K562 (cell line): ENCODE measurements around the gene XBP1. TPM values are rescaled to one million over a fixed set of nuclear protein-coding genes. Genes with fewer than 3 reads are reported as not detected.

Experiments used
- HINFP ChIP-seq: fragments of 450-650 bp; conservative IDR thresholded peaks from 2 replicates; pipeline ENCODE4 v1.6.1; 2016; ENCODE audit warnings: missing genetic modification characterization, low read depth, mild to moderate bottlenecking, control low read depth, missing compliant biosample characterization
- KDM4B ChIP-seq, 2 experiments: fragments of 450-650 bp in 1 of 2; sonication (generic) in 1 of 2; IDR thresholded peaks; 2 replicates each; pipeline ENCODE4 v1.6.1; 2016 to 2017; ENCODE audit warnings: borderline replicate concordance in 2 of 2, antibody characterized with exemption in 1 of 2, low read depth in 1 of 2, mild to moderate bottlenecking in 1 of 2
- MCM5 ChIP-seq: fragments of 450-650 bp; IDR thresholded peaks from 2 replicates; pipeline ENCODE4 v1.6.1; 2016; ENCODE audit warnings: low read depth
- MGA ChIP-seq: fragments of 450-650 bp; IDR thresholded peaks from 2 replicates; pipeline ENCODE4 v1.6.1; 2016; ENCODE audit warnings: mild to moderate bottlenecking, moderate library complexity
- MTA1 ChIP-seq: fragments of 450-650 bp; IDR thresholded peaks from 2 replicates; pipeline ENCODE4 v1.6.1; 2017; ENCODE audit warnings: borderline replicate concordance
- RBM15 ChIP-seq: fragments of 200-400 bp; formaldehyde crosslinking; IDR thresholded peaks from 2 replicates; pipeline ENCODE4 v1.6.1; 2018; ENCODE audit warnings: mild to moderate bottlenecking, low read length, moderate library complexity; ENCODE audit not compliant: insufficient read depth
- RFX7 ChIP-seq: fragments of 250-450 bp; sonication (Bioruptor Pico); IDR thresholded peaks from 2 replicates; pipeline ENCODE4 v1.5.1; 2021; ENCODE audit warnings: mild to moderate bottlenecking
- SRSF9 ChIP-seq: fragments of 200-400 bp; formaldehyde crosslinking; IDR thresholded peaks from 2 replicates; pipeline ENCODE4 v1.6.1; 2017; ENCODE audit warnings: low read depth, low read length, borderline replicate concordance
- TRIM28 ChIP-seq: fragments of 450-650 bp; IDR thresholded peaks from 2 replicates; pipeline ENCODE4 v1.6.1; 2017
- UBTF ChIP-seq, 2 experiments: IDR thresholded peaks; 2 replicates each; pipeline ENCODE4 v1.6.1; 2012; ENCODE audit warnings: improper control_type of control experiment in 2 of 2, low read depth in 2 of 2, low read length in 2 of 2, borderline replicate concordance in 1 of 2
- ZNF175 ChIP-seq: fragments of 200-800 bp; sonication (Bioruptor generic); IDR thresholded peaks from 2 replicates; pipeline ENCODE4 v1.6.1; 2016; ENCODE audit warnings: low read depth, mild to moderate bottlenecking, missing genetic modification characterization, missing compliant biosample characterization
- ZNF668 ChIP-seq: fragments of 250-450 bp; sonication (Bioruptor Pico); IDR thresholded peaks from 2 replicates; pipeline ENCODE4 v1.8.0; 2022; ENCODE audit warnings: mild to moderate bottlenecking, inconsistent platforms
- polyA plus RNA-seq, 8 experiments: library from polyadenylated mRNA; depleted of rRNA in 4 of 8; stranded (reverse) in 5 of 8; unstranded in 3 of 8; fragments of >200 nt; fragmentation: Nextera tagmentation in 2 of 8; fragmentation: Illumina TruSeq in 1 of 8; extraction: Ambion mirVana in 2 of 8; extraction: Trizol in 1 of 8; gene quantifications; 2 replicates each; pipeline versions ENCODE4 v1.2.1 to v1.2.3, GENCODE V29; 2011 to 2014; ENCODE audit warnings: inconsistent platforms in 1 of 8, missing spikeins in 1 of 8
- total RNA-seq, 7 experiments: library from RNA; depleted of rRNA in 6 of 7; stranded (reverse); fragments of >200 nt in 6 of 7; fragmentation: Illumina TruSeq in 2 of 7; extraction: Trizol in 2 of 7; gene quantifications; 2 replicates each; pipeline versions ENCODE4 v1.2.1 to v1.2.3, GENCODE V29; 2011 to 2021; ENCODE audit warnings: low replicate concordance in 1 of 7

XBP1 gene
- total and polyA plus RNA-seq, 9 of the 15 experiments (the other 6 are each of a cell fraction or from before 2014, with no cell fraction given) = 25.0 to 218 (median 94.6) TPM

- TF ChIP-seq UBTF (IDR thresholded peaks at IDR 0.05; ENCODE audit: borderline replicate concordance in 1 of 2, low read depth in 2 of 2, low read length in 2 of 2) = 0 out of 4 replicates have a peak, but pooled peaks of 1 of the 2 experiments have one; percentile 60
- TF ChIP-seq MCM5 = no peak
- no peak for TF ChIP-seq TRIM28
- TF ChIP-seq HINFP (tag) = no peak
- TF ChIP-seq RBM15 = no peak
- no peak; a peak in 1 of 4 replicates for TF ChIP-seq KDM4B (IDR thresholded peaks at IDR 0.05; ENCODE audit: borderline replicate concordance in 2 of 2, low read depth in 1 of 2)
- no peak for TF ChIP-seq RFX7 (CRISPR knock-in tag)
- no peak for TF ChIP-seq SRSF9
- TF ChIP-seq ZNF175 (CRISPR knock-in tag) = no peak
- TF ChIP-seq MTA1 = no peak
- TF ChIP-seq MGA = peak; percentile 57
- TF ChIP-seq ZNF668 = no peak
Measured at GRCh38 chr22:28800308-28801041, at the start of gene XBP1 (continued).
